H1 (cell line): ENCODE data around the gene GABPB1. TPM values are rescaled to one million over a fixed set of nuclear protein-coding genes. Genes with fewer than 3 reads are reported as not detected.

Source experiments
- CTCF ChIA-PET: fragments of 300-600 bp; sonication (Branson Sonifier 250); formaldehyde crosslinking; loops from one replicate; lab custom pipeline; 2021; ENCODE audit not compliant: partially characterized antibody; lab: Charles Lee
- POLR2A ChIA-PET: fragments of 300-600 bp; sonication (Branson Sonifier 250); formaldehyde crosslinking; loops from one replicate; lab custom pipeline; 2021; ENCODE audit warnings: inconsistent platforms; ENCODE audit not compliant: partially characterized antibody; lab: Charles Lee
- DNase-seq, 2 experiments: peaks; one replicate each; pipeline versions ENCODE4 v3.0.0 to v3.0.0-alpha.2; 2010 to 2022; ENCODE audit warnings: low spot score in 2 of 2, low read depth in 1 of 2, mixed read lengths in 1 of 2
- FAIRE-seq: peaks from 2 replicates; lab custom pipeline; 2011; peaks lifted over from hg19 to GRCh38; lab: Jason Lieb, UNC
- H2AFZ ChIP-seq: 2 replicates; pipeline ENCODE4 v1.8.1; 2012; ENCODE audit warnings: low read length, inconsistent platforms
- H2AK5ac ChIP-seq: 2 replicates; pipeline ENCODE4 v1.6.1; 2013; ENCODE audit warnings: low read depth, low read length
- H2BK120ac ChIP-seq: replicated peaks from 2 replicates; pipeline ENCODE3; 2013; ENCODE audit warnings: low read depth, low read length, inconsistent platforms
- H2BK12ac ChIP-seq: 2 replicates; pipeline ENCODE4 v1.6.1; 2013; ENCODE audit warnings: low read depth, low read length
- H2BK15ac ChIP-seq: 2 replicates; pipeline ENCODE4 v1.6.1; 2013; ENCODE audit warnings: low read length
- H2BK20ac ChIP-seq: 2 replicates; pipeline ENCODE4 v1.6.1; 2013; ENCODE audit warnings: low read length
- H2BK5ac ChIP-seq: 2 replicates; pipeline ENCODE4 v1.6.1; 2013; ENCODE audit warnings: low read depth, low read length
- H3K14ac ChIP-seq: 2 replicates; pipeline ENCODE4 v1.6.1; 2013; ENCODE audit warnings: inconsistent platforms; ENCODE audit not compliant: insufficient read length
- H3K18ac ChIP-seq: 2 replicates; pipeline ENCODE4 v1.6.1; 2013; ENCODE audit warnings: low read length; ENCODE audit errors: extremely low read depth
- H3K23ac ChIP-seq: 2 replicates; pipeline ENCODE4 v1.6.1; 2013; ENCODE audit warnings: inconsistent platforms; ENCODE audit not compliant: insufficient read length
- H3K23me2 ChIP-seq: 2 replicates; pipeline ENCODE4 v1.6.1; 2013; ENCODE audit warnings: low read depth, low read length
- H3K27ac ChIP-seq: 2 replicates; pipeline ENCODE4 v1.6.1; 2011; ENCODE audit warnings: low read depth, low read length, inconsistent platforms
- H3K27me3 ChIP-seq, 4 experiments: replicated peaks in 1 of 4; 1 replicate in 1 of 4; 2 replicates in 3 of 4; pipeline versions ENCODE4 v1.6.1 to v1.8.1; 2011 to 2013; ENCODE audit warnings: low read length in 3 of 4, mild to moderate bottlenecking in 3 of 4, inconsistent platforms in 2 of 4, mixed read lengths in 2 of 4, moderate library complexity in 1 of 4; ENCODE audit not compliant: control insufficient read depth in 3 of 4, insufficient read depth in 3 of 4; ENCODE audit errors: extremely low read depth in 1 of 4
- H3K36me3 ChIP-seq, 4 experiments: 2 replicates each; pipeline versions ENCODE4 v1.6.1 to v1.8.1; 2011 to 2013; ENCODE audit warnings: mild to moderate bottlenecking in 4 of 4, low read length in 3 of 4, moderate library complexity in 2 of 4, control low read depth in 1 of 4, inconsistent platforms in 1 of 4; ENCODE audit not compliant: insufficient read depth in 4 of 4, control insufficient read depth in 2 of 4
- H3K4ac ChIP-seq: replicated peaks from 2 replicates; pipeline ENCODE3; 2013; ENCODE audit warnings: low read length, low read depth, mixed read lengths, inconsistent platforms; ENCODE audit not compliant: insufficient read length
- H3K4me1 ChIP-seq, 4 experiments: replicated peaks in 1 of 4; 1 replicate in 1 of 4; 2 replicates in 3 of 4; pipeline versions ENCODE4 v1.6.1 to v1.8.1; 2011 to 2013; ENCODE audit warnings: low read length in 3 of 4, inconsistent platforms in 2 of 4, mixed read lengths in 1 of 4; ENCODE audit not compliant: insufficient read depth in 4 of 4, control insufficient read depth in 3 of 4
- H3K4me2 ChIP-seq, 2 experiments: 2 replicates each; pipeline versions ENCODE4 v1.6.1 to v1.8.1; 2011 to 2013; ENCODE audit warnings: low read depth in 2 of 2, low read length in 2 of 2, control low read depth in 1 of 2, inconsistent platforms in 1 of 2, mild to moderate bottlenecking in 1 of 2; ENCODE audit not compliant: insufficient read depth in 1 of 2
- H3K4me3 ChIP-seq, 4 experiments: fragments of 200-600, 300-600 bp in 1 of 4; sonication (generic), shearing (Covaris generic), sonication (Bioruptor Twin) in 1 of 4; 2 replicates each; pipeline versions ENCODE4 v1.5.1 to v1.8.1; 2011 to 2016; ENCODE audit warnings: low read length in 4 of 4, low read depth in 3 of 4, control low read depth in 2 of 4, inconsistent platforms in 2 of 4, mild to moderate bottlenecking in 2 of 4, mixed read lengths in 1 of 4, moderate library complexity in 1 of 4; ENCODE audit not compliant: insufficient read depth in 2 of 4; ENCODE audit errors: extremely low read depth in 1 of 4
- H3K56ac ChIP-seq: replicated peaks from 2 replicates; pipeline ENCODE3; 2013; ENCODE audit warnings: low read depth, mild to moderate bottlenecking, mixed read lengths, low read length, inconsistent platforms; ENCODE audit not compliant: insufficient read length
- H3K79me1 ChIP-seq: 2 replicates; pipeline ENCODE4 v1.6.1; 2013; ENCODE audit warnings: low read depth, low read length, control low read depth
- H3K79me2 ChIP-seq, 2 experiments: 2 replicates each; pipeline versions ENCODE4 v1.6.1 to v1.8.1; 2012 to 2013; ENCODE audit warnings: low read length in 2 of 2, mild to moderate bottlenecking in 2 of 2, inconsistent platforms in 1 of 2; ENCODE audit not compliant: insufficient read depth in 2 of 2, control insufficient read depth in 1 of 2
- H3K9ac ChIP-seq, 4 experiments: replicated peaks in 1 of 4; 1 replicate in 1 of 4; 2 replicates in 3 of 4; pipeline versions ENCODE4 v1.6.1 to v1.8.1; 2011 to 2013; ENCODE audit warnings: low read depth in 3 of 4, low read length in 3 of 4, control low read depth in 2 of 4, mild to moderate bottlenecking in 2 of 4, moderate library complexity in 2 of 4, inconsistent platforms in 1 of 4; ENCODE audit errors: extremely low read depth in 1 of 4
- H3K9me3 ChIP-seq, 2 experiments: 2 replicates each; pipeline versions ENCODE4 v1.6.1 to v1.8.1; 2012 to 2013; ENCODE audit warnings: mild to moderate bottlenecking in 2 of 2, moderate library complexity in 2 of 2, control low read depth in 1 of 2, inconsistent platforms in 1 of 2, low read depth in 1 of 2, low read length in 1 of 2, mixed read lengths in 1 of 2; ENCODE audit not compliant: insufficient read depth in 2 of 2
- H4K20me1 ChIP-seq, 2 experiments: replicated peaks in 1 of 2; 2 replicates each; pipeline versions ENCODE3 to v1.8.1; 2011 to 2013; ENCODE audit warnings: inconsistent platforms in 2 of 2, low read length in 2 of 2, mild to moderate bottlenecking in 1 of 2; ENCODE audit not compliant: insufficient read depth in 2 of 2, control insufficient read depth in 1 of 2
- H4K5ac ChIP-seq: 2 replicates; pipeline ENCODE4 v1.6.1; 2013; ENCODE audit warnings: low read length, low read depth, mixed read lengths, inconsistent platforms; ENCODE audit not compliant: insufficient read length
- H4K8ac ChIP-seq: 2 replicates; pipeline ENCODE4 v1.8.0; 2013; ENCODE audit warnings: mild to moderate bottlenecking, moderate library complexity, low read length, inconsistent platforms; ENCODE audit not compliant: insufficient read depth; ENCODE audit errors: extremely low read depth
- H4K91ac ChIP-seq: replicated peaks from 2 replicates; pipeline ENCODE3; 2013; ENCODE audit warnings: low read length, mixed read lengths, inconsistent platforms; ENCODE audit not compliant: insufficient read length
- MAX ChIP-seq: IDR thresholded peaks from 2 replicates; pipeline ENCODE4 v1.6.1; 2012; ENCODE audit warnings: inconsistent platforms
- SIX5 ChIP-seq: IDR thresholded peaks from 2 replicates; pipeline ENCODE4 v1.6.1; 2011; ENCODE audit warnings: mild to moderate bottlenecking, low read depth, low read length
- WGBS, 2 experiments: shearing (Covaris generic) in 1 of 2; methylation state at CpG; one replicate each; pipeline versions ENCODE4 v1.1.6 to v1.1.7; 2013 to 2015; ENCODE audit warnings: low lambda C conversion rate in 2 of 2, mixed read lengths in 2 of 2, inconsistent platforms in 1 of 2, low coverage in 1 of 2, missing lambda C conversion rate in 1 of 2; ENCODE audit not compliant: insufficient replicate concordance in 2 of 2, insufficient coverage in 1 of 2, insufficient read length in 1 of 2; ENCODE audit errors: extremely low coverage in 1 of 2, missing lambda C conversion rate in 1 of 2; 5-methylcytosine and 5-hydroxymethylcytosine counted together
- polyA plus RNA-seq, 7 experiments: library from polyadenylated mRNA; depleted of rRNA in 3 of 7; stranded (reverse) in 5 of 7; unstranded in 2 of 7; fragments of >200 nt in 5 of 7; fragments of 200-250 nt in 2 of 7; gene quantifications; 1 replicate in 5 of 7; 2 replicates in 1 of 7; 4 replicates in 1 of 7; pipeline versions ENCODE4 v1.2.1 to v1.2.3, GENCODE V29; 2011 to 2013; ENCODE audit warnings: missing spikeins in 2 of 7, mixed read lengths in 2 of 7
- total RNA-seq: library from RNA; stranded (reverse); fragmentation: NEBNext Ultra II Directional; extraction: Animal tissue kit (Norgen Biotek cat#: 25700); gene quantifications from 2 replicates; pipeline ENCODE4 v1.2.1, GENCODE V29; 2021

Gene GABPB1
- total and polyA plus RNA-seq, 2 of the 8 experiments (the other 6 are each of a cell fraction or from before 2014, with no cell fraction given), result 24.5 to 32.3 TPM

GRCh38 chr15:50259276-50259675 is 95.7 kb downstream of the GABPB1 start:
- no peaks in the 10 kb centered on the region for H4K20me1 ChIP-seq
- H3K4me1 ChIP-seq, result no peaks in the 10 kb centered on the region
- ChIA-PET POLR2A (interaction anchor here (0.5 to 1.0 kb wide), 2 partner anchors 96 to 1546 kb away, joined by 3 to 4 read pairs; partner anchors contain the start of gene GABPB1), CTCF (interaction anchor here (0.6 to 1.1 kb wide), 4 partner anchors 19 to 106 kb away, joined by 3 to 4 read pairs (median 3); no protein-coding TSS in a partner anchor)
- H3K4me3 ChIP-seq, result no peak overlapping the region
- no peaks in the 10 kb centered on the region for H3K36me3 ChIP-seq
- no peak overlapping the region for H3K9ac ChIP-seq
- H2BK12ac ChIP-seq, result no peak overlapping the region
- H3K27me3 ChIP-seq, result no peaks in the 10 kb centered on the region
- no peak overlapping the region for H2AFZ ChIP-seq
- H3K79me2 ChIP-seq, result no peaks in the 10 kb centered on the region
- H3K4ac ChIP-seq, result no peak overlapping the region
- H4K5ac ChIP-seq, result no peak overlapping the region
- no peak overlapping the region for H3K23ac ChIP-seq
- no peak overlapping the region for H2BK15ac ChIP-seq
- no peak overlapping the region for H3K4me2 ChIP-seq
- WGBS, 2 experiments, result 87% methylated on average over 5 of the region's 5 CpGs; no CpG with 5 or more reads in 1 of the 2 experiments
- no peak overlapping the region for H3K56ac ChIP-seq
- DNase-seq (peak in 1 of 2 experiments; percentile 20), FAIRE-seq (no peak)
- no peak overlapping the region for H4K8ac ChIP-seq
- no peaks in the 10 kb centered on the region for H3K79me1 ChIP-seq
- no peaks in the 10 kb centered on the region for H3K9me3 ChIP-seq
- no peak overlapping the region for H3K14ac ChIP-seq
- no peak overlapping the region for H2AK5ac ChIP-seq
- no peak overlapping the region for H2BK120ac ChIP-seq
- no peak overlapping the region for H4K91ac ChIP-seq
- no peak overlapping the region for H3K27ac ChIP-seq
- H3K23me2 ChIP-seq, result no peaks in the 10 kb centered on the region
- no peak overlapping the region for H2BK5ac ChIP-seq
- no peak overlapping the region for H2BK20ac ChIP-seq
- no peak overlapping the region for H3K18ac ChIP-seq
- TF ChIP-seq SIX5, result no peak
- TF ChIP-seq MAX, result no peak
